HEK293 (cell line): ENCODE measurements around the gene LCAT.

Experiments
- ATF2 ChIP-seq: fragments of 450-650 bp; formaldehyde crosslinking; IDR thresholded peaks from 2 replicates; pipeline ENCODE4 v1.5.1; 2016; ENCODE audit warnings: missing biosample characterization, missing genetic modification characterization, low read depth
- BCL6B ChIP-seq: fragments of 450-650 bp; formaldehyde crosslinking; IDR thresholded peaks from 2 replicates; pipeline ENCODE4 v1.5.1; 2017; ENCODE audit warnings: missing biosample characterization, missing genetic modification characterization
- HOXC10 ChIP-seq: sonication (generic); formaldehyde crosslinking; IDR thresholded peaks from 2 replicates; pipeline ENCODE4 v1.8.1; 2023; ENCODE audit warnings: mild to moderate bottlenecking, missing genetic modification reagents
- KLF1 ChIP-seq: fragments of 450-650 bp; formaldehyde crosslinking; IDR thresholded peaks from 2 replicates; pipeline ENCODE4 v1.5.1; 2016; ENCODE audit warnings: missing biosample characterization, missing genetic modification characterization
- PBX3 ChIP-seq: sonication (generic); formaldehyde crosslinking; IDR thresholded peaks from 2 replicates; pipeline ENCODE4 v1.8.1; 2022; ENCODE audit warnings: mild to moderate bottlenecking, moderate library complexity, missing genetic modification reagents
- WT1 ChIP-seq: fragments of 450-650 bp; formaldehyde crosslinking; IDR thresholded peaks from 2 replicates; pipeline ENCODE4 v1.5.1; 2016; ENCODE audit warnings: missing biosample characterization, missing genetic modification characterization
- ZNF148 ChIP-seq: fragments of 450-650 bp; formaldehyde crosslinking; IDR thresholded peaks from 2 replicates; pipeline ENCODE4 v1.5.0; 2017; ENCODE audit warnings: missing biosample characterization, missing genetic modification characterization, borderline replicate concordance
- ZNF174 ChIP-seq: fragments of 450-650 bp; formaldehyde crosslinking; IDR thresholded peaks from 2 replicates; pipeline ENCODE4 v1.5.0; 2017; ENCODE audit warnings: missing biosample characterization, mild to moderate bottlenecking, missing genetic modification characterization
- ZNF202 ChIP-seq: fragments of 450-650 bp; formaldehyde crosslinking; IDR thresholded peaks from 2 replicates; pipeline ENCODE4 v1.5.1; 2016; ENCODE audit warnings: missing biosample characterization, missing genetic modification characterization, borderline replicate concordance
- ZNF280C ChIP-seq: fragments of 450-650 bp; formaldehyde crosslinking; IDR thresholded peaks from 2 replicates; pipeline ENCODE4 v1.5.1; 2016; ENCODE audit warnings: missing biosample characterization, missing genetic modification characterization
- ZNF341 ChIP-seq: fragments of 450-650 bp; formaldehyde crosslinking; IDR thresholded peaks from 2 replicates; pipeline ENCODE4; 2016; ENCODE audit warnings: low read depth, missing biosample characterization, missing genetic modification characterization
- ZNF362 ChIP-seq: fragments of 450-650 bp; formaldehyde crosslinking; IDR thresholded peaks from 2 replicates; pipeline ENCODE4 v1.5.1; 2016; ENCODE audit warnings: missing biosample characterization, missing genetic modification characterization
- ZNF391 ChIP-seq: fragments of 450-650 bp; formaldehyde crosslinking; IDR thresholded peaks from 2 replicates; pipeline ENCODE4 v1.5.1; 2016; ENCODE audit warnings: low read depth, missing biosample characterization, missing genetic modification characterization, borderline replicate concordance
- ZNF416 ChIP-seq: fragments of 450-650 bp; formaldehyde crosslinking; IDR thresholded peaks from 2 replicates; pipeline ENCODE4 v1.5.1; 2016; ENCODE audit warnings: missing biosample characterization, missing genetic modification characterization
- ZNF449 ChIP-seq: fragments of 450-650 bp; formaldehyde crosslinking; IDR thresholded peaks from 2 replicates; pipeline ENCODE4 v1.5.1; 2017; ENCODE audit warnings: missing biosample characterization, mild to moderate bottlenecking, missing genetic modification characterization, moderate library complexity
- ZNF488 ChIP-seq: fragments of 450-650 bp; formaldehyde crosslinking; IDR thresholded peaks from 2 replicates; pipeline ENCODE4 v1.5.1; 2016; ENCODE audit warnings: missing biosample characterization, missing genetic modification characterization
- ZNF521 ChIP-seq: fragments of 450-650 bp; formaldehyde crosslinking; IDR thresholded peaks from 2 replicates; pipeline ENCODE4 v1.5.1; 2017; ENCODE audit warnings: missing biosample characterization, mild to moderate bottlenecking, missing genetic modification characterization
- ZNF596 ChIP-seq: fragments of 450-650 bp; IDR thresholded peaks from 2 replicates; pipeline ENCODE4 v1.5.0; 2018; ENCODE audit warnings: missing biosample characterization, mild to moderate bottlenecking, missing genetic modification characterization, moderate library complexity
- ZNF837 ChIP-seq: fragments of 450-650 bp; formaldehyde crosslinking; IDR thresholded peaks from 2 replicates; pipeline ENCODE4 v1.5.1; 2016; ENCODE audit warnings: missing biosample characterization, missing genetic modification characterization
- ZNF843 ChIP-seq: fragments of 450-650 bp; formaldehyde crosslinking; IDR thresholded peaks from 2 replicates; pipeline ENCODE4 v1.5.1; 2016; ENCODE audit warnings: missing biosample characterization, missing genetic modification characterization
- ZSCAN18 ChIP-seq: fragments of 450-650 bp; formaldehyde crosslinking; IDR thresholded peaks from 2 replicates; pipeline ENCODE4 v1.5.1; 2016; ENCODE audit warnings: missing biosample characterization, missing genetic modification characterization

The LCAT gene

GRCh38 chr16:67966549-67967182 is 22.7 kb upstream of the LCAT start (continued):
- TF ChIP-seq ZNF362 (tag by site-specific recombination), result no peak
- TF ChIP-seq WT1 (tag by site-specific recombination), result 0 out of 2 replicates have a peak, but pooled peaks have one; percentile 10
- no peak for TF ChIP-seq ZNF596 (tag by site-specific recombination)
- no peak for TF ChIP-seq PBX3 (CRISPR knock-in tag)
- no peak for TF ChIP-seq ZNF837 (tag by site-specific recombination)
- no peak for TF ChIP-seq ZNF391 (tag by site-specific recombination)
- TF ChIP-seq ZNF174 (tag by site-specific recombination), result no peak
- TF ChIP-seq ZNF280C, result no peak
- TF ChIP-seq ZSCAN18 (tag by site-specific recombination), result no peak
- TF ChIP-seq ZNF202 (tag by site-specific recombination), result no peak
- no peak for TF ChIP-seq ZNF843 (tag by site-specific recombination)
- no peak for TF ChIP-seq BCL6B (tag by site-specific recombination)
- TF ChIP-seq ZNF488, result no peak
- TF ChIP-seq ZNF148 (tag by site-specific recombination), result no peak
- TF ChIP-seq ZNF521 (tag by site-specific recombination), result no peak
- no peak for TF ChIP-seq ZNF416 (tag by site-specific recombination)
- no peak for TF ChIP-seq ATF2
- no peak for TF ChIP-seq ZNF341 (tag by site-specific recombination)
- peak; percentile 68 for TF ChIP-seq KLF1 (tag by site-specific recombination)
- TF ChIP-seq HOXC10 (CRISPR knock-in tag), result no peak
- TF ChIP-seq ZNF449 (tag by site-specific recombination), result no peak
